Measurements from ENCODE around the gene PRR5L. TPM values are rescaled to one million over a fixed set of nuclear protein-coding genes. Genes with fewer than 3 reads are reported as not detected.

Gene PRR5L
- total RNA-seq, 1 donor from 2014 or later: 32.9 TPM

DNA sequence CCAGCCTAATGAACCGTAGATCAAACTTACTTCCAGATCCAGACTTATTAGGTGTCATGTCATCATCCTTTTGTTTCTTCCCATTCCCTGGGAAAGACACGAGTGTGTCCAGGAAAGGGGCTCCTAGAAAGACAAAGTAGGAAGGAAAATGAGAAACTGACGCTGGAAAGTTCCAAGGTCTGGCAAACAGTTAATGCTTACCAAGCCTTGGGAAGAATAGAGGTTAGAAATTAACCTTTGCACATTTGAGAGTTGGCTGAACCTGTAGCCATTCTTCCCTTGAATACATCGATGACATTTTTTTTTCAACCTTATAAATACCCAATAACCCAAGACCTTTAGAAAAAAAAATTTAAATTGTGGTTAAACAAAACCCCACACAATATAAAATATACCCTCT is 136.7 kb downstream of the PRR5L start:
- DNase-seq (ENCODE audit: low spot score): no peak

DNA sequence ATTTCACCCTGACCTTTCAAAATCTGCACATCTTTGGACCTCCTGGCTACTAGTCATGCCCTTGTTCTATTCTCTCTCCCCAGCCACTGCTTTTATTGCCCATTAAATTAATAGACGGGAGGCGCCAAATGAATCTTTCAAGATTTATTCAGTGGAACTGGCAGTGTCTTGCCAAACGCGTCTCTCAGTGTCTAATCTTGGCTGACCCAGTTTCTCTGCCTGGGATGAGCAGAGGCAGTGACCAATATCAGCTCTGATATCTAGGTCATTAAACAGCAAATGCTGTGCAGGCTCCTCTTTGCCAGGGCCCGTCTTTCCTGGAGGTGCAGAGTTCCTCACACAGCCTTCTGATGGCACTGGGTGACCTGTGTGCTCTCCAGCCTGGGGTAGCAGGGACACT is 140.0 kb downstream of the PRR5L start:
- no peak for DNase-seq (ENCODE audit: low spot score)

DNA sequence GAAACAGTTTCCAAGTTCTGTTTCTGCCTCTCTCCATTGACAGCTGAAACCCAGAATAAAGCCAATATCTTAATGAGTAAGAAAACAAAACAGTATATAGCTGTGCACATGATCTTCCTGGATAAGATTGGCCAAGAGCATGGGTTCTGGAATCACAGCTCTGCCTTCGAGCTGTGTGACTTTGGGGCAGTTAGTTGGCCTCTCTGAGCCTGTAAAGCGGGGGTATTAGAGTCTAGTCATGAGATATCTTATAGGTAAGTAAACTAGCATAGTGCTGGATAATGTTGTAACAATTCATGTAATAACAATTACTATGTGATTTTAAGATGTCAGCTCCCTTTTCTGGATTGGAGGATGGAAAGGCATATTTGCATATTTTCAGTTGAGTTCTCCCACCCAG is 140.5 kb downstream of the PRR5L start:
- no peak for DNase-seq (ENCODE audit: low spot score)

DNA sequence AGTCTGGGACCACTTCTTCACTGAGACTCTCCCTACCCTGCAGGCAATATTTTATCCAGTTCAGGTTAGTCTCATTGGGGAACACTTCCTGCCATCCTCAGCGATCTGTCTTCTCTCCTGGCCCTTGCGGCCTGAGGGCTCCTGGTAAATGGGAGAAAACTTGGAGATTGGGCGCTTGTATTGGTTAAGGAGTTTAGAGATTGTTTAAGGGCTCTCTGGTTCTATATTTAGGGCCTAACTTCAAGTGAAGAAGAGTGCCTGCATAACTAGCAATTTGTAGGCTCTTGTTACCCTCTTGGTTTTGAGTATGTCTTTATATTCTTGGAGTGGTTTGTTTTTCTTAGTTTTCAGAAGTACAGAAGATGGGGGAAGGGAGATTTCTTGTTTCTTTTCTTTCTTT is 141.3 kb downstream of the PRR5L start:
- no peak for DNase-seq (ENCODE audit: low spot score)

DNA sequence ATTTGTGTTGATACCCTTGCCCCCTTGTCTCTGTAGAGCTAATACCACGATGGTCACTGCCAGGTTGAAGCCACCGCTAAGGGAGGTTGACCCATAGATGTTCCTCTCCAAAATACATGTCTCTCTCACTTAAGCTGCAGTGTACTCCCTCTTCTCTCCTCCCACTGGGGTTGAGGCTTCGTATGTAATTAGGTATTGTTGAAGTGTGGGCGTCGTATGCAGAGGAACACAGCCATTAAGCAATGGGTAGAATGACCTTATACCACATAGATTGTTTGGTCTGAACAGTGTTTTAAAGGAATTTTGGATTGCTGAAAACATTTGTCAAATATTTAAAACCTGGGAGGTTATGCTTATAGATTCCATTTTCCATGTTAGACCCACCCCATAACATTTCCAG is 142.0 kb downstream of the PRR5L start:
- no peak for DNase-seq (ENCODE audit: low spot score)

DNA sequence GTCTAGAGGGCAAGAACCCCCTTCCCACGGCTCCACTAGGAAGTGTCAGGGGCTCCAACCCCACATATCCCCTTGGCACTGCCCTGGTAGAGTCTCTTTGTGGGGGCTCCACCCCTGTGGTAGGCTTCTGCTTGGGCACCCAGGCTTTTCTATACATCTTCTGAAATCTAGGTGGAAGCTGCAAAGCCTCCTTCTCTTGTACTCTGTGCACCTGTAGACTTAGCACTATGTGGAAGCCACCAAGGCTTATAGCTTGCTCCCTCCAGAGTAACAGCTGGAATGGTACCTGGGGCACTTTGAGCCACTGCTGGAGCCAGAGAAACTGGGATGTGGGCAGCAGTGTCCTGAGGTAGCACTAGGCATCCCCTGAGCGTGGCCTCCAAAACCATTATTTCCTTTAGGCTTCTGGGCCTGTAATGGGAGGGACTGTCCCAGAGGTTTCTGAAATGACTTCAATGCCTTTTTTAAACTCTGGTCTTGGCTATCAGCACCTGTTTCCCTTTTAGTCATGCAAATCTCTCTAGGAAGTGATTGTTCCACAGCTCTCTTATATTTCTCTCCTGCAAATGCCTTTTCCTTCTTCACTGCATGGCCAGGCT is 145.6 kb downstream of the PRR5L start:
- DNase-seq (ENCODE audit: low spot score): no peak

GRCh38 chr11:36443661-36444060 is 147.6 kb downstream of the PRR5L start:
- no peak for DNase-seq (ENCODE audit: low spot score)

GRCh38 chr11:36446135-36446534 is 150.0 kb downstream of the PRR5L start:
- no peak for DNase-seq (ENCODE audit: low spot score)

DNA sequence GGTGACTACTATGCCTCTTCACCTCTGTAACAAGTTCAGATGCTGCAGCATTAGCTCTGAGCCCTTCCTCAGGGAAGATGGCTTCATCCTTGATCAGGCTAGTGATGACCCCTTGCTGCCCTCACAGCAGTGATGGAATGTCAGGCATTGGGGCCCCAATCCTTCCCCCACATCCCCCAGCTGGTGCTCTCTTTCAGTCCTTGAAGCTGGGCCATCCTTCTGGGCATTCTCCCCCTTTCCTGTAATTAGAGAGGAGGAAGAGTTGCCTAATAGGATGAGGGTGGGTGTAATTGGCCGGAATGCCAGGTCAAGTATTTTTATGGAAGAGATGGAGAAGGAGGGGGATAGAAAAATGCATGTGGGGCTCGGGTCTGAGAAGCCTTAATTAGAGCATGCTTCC is 151.4 kb downstream of the PRR5L start:
- no peak for DNase-seq (ENCODE audit: low spot score)

DNA sequence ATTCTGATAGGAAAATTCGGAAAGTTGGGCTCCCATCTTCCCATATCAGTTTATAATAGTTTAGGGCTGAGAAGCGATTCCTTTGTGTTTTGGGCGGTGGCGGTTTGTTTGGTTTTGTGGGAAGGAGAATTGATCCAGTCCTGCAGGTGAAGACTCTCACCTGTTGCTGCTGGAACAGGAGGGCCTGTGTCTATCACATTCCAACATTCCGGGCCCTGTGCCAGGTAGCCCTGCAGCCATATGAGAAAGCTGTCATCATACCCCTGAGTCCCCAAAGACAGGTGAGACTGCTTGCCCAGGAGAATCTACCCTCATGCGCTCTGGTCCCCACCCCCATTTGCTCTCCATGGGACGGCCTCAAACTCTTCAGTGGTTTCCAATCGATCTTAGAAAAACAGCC is 151.9 kb downstream of the PRR5L start:
- no peak for DNase-seq (ENCODE audit: low spot score)

DNA sequence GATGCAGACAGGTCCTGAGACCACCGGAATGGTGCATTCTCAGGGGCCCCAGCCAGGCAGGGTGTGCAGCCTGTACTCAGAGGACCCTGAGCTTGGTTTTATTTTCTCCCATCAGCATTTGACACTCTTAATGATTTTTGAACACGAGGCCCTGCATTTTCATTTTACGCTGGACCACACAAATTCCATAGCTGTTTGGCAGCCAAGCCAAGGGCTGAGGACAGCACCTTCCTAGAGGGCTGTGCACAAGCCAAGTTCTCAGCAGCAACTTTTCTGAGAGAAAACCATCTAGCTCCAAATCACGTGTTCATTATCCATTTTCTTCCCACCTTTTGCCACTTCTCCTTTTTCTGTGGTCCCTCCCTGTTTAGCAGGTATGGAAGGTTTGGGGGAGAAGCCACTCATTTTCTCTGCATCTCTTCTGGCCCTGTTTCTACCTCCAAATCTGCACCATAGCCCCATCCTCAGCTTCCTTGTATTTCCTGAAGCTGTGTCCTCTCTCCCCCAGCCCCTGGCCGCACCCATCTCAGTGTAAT is 153.5 kb downstream of the PRR5L start:
- no peak for DNase-seq (ENCODE audit: low spot score)

DNA sequence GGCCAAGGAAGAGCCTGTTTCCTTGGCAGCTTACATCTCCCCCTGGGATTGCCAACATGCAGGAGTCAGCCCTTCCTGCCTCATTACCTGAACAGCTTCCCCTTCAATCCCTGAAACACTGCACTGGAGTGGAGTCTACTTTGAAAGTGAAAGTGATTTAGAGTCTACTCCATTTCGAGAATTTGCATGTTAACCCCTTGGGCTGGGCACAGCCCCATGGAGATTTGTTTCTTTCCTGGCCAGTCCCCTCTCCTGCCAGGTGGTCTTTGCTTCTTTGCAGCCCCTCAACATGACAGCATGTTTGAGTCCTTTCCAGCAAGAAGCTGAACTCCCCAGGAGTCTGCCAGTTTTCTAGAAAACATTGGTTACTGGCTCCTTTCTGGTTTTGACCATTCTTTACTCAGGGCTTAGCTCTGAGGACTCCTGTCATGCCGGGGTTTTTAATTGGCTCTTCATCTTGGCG is 154.1 kb downstream of the PRR5L start:
- no peak for DNase-seq (ENCODE audit: low spot score)

DNA sequence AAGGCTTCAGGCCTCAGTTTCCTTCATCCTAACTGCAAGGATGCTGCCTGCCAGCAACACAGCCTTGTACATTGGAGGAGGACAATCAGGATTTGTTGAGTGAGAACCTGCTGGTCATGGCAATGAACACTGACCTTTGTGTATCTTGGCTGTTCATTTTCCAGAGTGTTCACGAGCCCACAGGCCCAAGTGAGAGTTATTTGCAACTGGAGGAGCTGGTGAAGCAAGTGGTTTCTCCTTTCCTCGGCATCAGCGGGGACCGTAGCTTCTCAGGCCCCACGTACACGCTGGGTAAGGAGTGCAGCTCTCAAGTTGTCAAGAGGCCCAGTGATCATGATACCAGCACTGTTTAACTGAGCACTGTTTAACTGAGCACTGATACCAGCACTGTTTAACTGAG is 155.0 kb downstream of the PRR5L start:
- no peak for DNase-seq (ENCODE audit: low spot score)

DNA sequence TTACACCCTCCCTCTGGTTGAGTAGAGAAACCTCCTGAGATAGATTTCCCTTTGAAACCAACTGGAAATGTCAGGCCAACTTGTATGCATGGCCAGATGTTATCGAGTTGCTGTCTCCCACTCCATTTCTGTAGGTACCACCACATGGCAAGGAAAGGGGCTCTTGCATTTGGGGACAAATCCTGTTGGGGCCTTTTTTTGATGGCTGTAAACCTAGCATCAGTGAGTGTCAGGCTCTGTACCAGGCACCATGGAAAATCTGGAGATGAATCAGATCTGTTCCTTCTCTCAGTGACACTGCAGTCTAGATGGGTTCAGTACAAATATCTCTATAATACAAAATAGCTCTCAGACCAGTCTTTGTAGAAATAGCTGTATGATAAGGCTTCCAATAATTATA is 155.6 kb downstream of the PRR5L start:
- no peak for DNase-seq (ENCODE audit: low spot score)

DNA sequence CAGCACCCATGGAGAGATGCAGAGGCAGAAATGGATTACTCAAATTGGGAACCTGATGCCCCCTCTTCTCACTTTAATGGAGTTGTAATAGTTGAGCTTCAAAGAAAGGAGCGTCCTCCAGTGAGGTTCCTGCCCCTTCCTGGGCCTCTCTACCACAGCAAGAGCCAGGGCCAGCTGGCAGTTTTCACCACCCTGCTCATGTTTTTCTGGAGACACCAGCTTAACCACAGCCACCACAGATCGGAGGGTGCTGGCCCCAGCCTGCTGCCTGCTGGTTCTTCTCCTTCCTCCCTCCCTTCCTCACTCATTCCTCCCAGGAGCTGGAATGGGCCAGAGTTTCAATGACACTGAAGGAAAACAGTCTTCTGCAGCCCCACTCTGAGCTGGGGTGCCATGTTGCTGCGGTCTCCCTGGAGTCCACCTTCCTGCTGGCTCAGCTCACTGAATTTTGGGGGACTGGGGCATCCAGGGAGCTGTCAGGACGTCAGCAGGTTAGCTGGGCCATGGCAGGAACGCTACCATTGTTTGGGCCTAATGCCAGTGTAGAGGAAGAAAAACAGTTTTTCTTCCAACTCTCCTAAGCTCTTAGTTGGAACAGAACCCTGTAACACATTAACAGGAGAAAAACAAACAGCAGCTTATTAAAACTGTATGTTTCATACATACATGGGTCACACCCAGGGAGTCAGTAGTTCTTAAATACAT is 156.3 kb downstream of the PRR5L start:
- DNase-seq (ENCODE audit: low spot score): no peak

- no peak for DNase-seq (ENCODE audit: low spot score)
These were observed 156.9 kb downstream of the PRR5L start for GRCh38 chr11:36452961-36453360.

- no peak for DNase-seq (ENCODE audit: low spot score)
These were observed 157.6 kb downstream of the PRR5L start for GRCh38 chr11:36453678-36454077.

- DNase-seq (ENCODE audit: low spot score): no peak
These were observed 158.5 kb downstream of the PRR5L start for GRCh38 chr11:36454551-36454940.

GRCh38 chr11:36454941-36455631 is 159.0 kb downstream of the PRR5L start:
- no peak for DNase-seq (ENCODE audit: low spot score)

DNA sequence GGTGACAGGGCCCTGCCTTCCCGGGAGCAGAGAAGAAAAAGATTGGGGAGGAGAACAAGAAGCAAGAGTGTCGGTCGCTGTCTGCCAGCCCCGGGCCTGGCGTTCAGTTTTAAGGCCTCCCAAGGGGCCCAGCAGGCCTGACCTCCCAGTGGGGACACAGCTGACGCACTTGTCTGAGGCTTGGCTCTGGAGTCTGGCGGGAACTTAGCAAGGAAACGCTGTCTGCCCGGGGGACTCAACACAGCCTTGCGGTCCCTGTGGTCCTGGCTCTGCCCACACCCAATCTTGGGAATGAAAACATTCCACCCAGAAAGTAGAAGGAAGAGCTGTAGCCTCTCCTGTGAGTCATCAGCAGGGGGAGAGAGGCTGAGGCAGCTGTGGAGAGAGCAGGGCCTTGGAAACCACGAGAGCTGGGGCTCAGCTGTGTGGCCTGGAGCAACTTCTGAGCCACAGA is 159.6 kb downstream of the PRR5L start:
- peak; percentile 61 for DNase-seq (ENCODE audit: low spot score)

DNA sequence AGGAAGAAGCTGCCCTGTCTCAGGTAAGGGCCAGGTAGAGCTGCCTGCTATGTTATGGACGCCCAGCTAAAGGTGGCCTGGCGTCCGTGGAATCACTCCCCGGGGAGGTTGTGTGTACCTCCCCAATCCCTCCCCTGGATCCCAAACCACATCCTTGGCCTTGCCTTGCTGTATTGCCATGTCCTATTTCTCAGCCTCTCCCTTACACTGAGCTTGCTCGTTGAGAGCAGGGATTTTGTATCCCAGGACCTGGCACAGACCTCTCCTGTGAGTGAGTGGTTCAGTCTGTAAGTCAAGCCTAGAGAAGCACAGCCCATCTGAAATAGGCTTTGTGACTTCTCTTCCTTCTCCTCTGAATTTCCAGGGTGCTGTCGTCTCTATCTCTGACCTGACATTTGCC is 160.1 kb downstream of the PRR5L start:
- no peak for DNase-seq (ENCODE audit: low spot score)

DNA sequence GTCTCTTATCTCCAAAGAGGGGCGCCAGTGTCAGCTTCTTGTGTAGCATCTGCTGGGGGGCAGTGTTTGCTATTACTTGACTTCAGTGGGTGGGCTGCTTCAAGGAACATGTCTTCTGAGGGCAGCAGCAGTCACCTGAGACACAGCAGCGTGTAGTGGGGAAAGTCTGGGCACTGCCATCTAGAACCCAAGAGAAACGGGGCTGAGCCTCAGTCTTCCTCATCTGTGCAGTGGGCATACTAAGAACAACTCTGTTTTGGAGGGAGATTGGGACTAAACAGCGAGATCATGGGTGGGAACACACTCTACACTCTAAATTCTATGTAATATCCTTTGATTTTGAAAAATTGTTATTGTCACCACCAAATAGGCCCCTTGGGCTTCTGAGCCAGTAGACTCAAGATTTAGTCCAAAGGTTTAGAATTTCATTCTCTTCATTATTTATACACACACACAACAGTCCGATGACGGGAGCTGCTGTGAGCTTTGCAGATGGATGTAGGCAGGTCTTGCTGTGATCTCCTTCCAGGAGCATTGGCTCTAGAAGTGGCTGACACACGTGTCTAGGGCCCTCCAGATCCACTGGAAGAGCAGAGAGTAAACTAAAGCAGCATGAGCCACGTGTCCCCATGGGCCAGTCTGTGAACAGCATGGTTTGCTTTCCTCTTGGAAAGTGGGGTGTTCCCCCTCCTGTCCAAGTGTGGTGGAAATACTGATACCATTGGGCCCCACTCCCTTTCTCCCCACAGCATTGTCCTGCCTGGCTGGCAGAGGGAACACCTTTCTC is 162.2 kb downstream of the PRR5L start:
- DNase-seq (ENCODE audit: low spot score): no peak
